M059J (cell line): ENCODE data around the gene ATP1B1. TPM values are rescaled to one million over a fixed set of nuclear protein-coding genes. Genes with fewer than 3 reads are reported as not detected.
"Not testable (repeated sequence)": the region's sequence is repeated elsewhere in the genome, so short reads cannot be mapped to it uniquely, and the experiment has no call there.

Experiments used
- DNase-seq: peaks from one replicate; pipeline ENCODE4 v3.0.0-alpha.2; 2012; ENCODE audit warnings: low read depth
- total RNA-seq: library from RNA; depleted of rRNA; stranded (reverse); fragments of >200 nt; shearing (Covaris generic); gene quantifications from 2 replicates; pipeline ENCODE4 v1.2.3, GENCODE V29; 2014

Gene ATP1B1
- total RNA-seq, 1 experiment from 2014 or later, result 71.0 TPM

DNA sequence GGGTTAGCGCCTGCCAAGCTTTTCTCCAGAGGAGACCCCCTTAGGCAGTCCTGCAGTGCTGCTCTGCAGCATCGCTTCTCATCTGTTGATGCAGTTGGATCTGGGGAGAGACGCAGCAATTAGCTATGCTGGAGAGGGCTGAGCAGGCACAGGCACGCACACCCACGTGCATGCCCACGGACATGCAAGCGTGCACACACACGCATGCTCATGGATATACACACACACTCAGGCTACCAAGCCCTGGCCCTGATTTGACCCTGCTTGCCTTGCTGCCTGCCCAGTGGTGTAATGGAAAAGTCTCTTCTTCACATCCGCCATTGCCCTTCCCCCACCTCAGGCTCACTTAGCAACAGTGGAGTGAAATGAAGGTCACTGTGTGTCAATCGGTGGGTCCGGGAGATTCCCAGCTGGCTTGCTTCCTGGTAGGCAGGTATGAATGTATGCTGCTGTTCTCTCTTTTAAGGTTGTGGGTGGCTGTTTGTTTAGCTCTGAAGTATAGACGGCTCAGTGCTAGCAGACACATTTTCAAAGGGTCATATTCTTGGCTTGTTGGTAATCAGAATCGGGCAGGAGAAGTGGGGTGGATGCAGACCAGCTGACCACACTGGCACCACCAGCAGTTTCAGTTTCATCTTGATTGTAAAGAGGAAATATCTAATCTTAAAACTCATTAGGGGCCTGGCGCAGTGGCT is 9.5 kb downstream of the ATP1B1 start:
- DNase-seq, result peak; percentile 52

- DNase-seq, result no peak
These were observed 10.5 kb downstream of the ATP1B1 start for GRCh38 chr1:169117014-169117413.

GRCh38 chr1:169117599-169117998 is 11.1 kb downstream of the ATP1B1 start:
- peak; percentile 27 for DNase-seq

GRCh38 chr1:169118227-169118626 is 11.7 kb downstream of the ATP1B1 start:
- DNase-seq, result peak; percentile 54

DNA sequence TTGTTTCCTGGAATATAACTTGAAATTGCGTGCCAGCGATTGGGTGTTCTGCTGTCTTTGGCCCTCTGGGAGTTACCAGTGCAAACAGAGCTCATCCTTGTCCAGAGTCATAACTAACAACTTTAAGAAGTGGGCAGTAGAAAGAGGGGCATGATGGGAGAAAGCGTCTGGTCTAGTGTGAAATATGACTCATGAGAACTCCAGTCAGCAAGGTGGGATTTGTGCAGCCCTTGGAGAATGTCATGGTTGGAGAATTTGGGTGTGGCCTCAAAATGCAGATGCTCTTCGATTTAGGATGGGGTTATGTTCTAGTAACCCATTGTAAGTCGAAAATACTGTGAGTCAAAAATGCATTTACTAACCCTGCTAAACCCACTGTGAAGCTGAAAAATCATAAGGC is 12.9 kb downstream of the ATP1B1 start:
- DNase-seq, result peak; percentile 72

- no peak for DNase-seq
These were observed 13.6 kb downstream of the ATP1B1 start for GRCh38 chr1:169120066-169120465.

- DNase-seq, result peak; percentile 61
These were observed 14.8 kb downstream of the ATP1B1 start for GRCh38 chr1:169121146-169121923.

- DNase-seq, result no peak
These were observed 16.5 kb downstream of the ATP1B1 start for GRCh38 chr1:169122976-169123375.

GRCh38 chr1:169124459-169124858 is 18.0 kb downstream of the ATP1B1 start:
- DNase-seq, result no peak

DNA sequence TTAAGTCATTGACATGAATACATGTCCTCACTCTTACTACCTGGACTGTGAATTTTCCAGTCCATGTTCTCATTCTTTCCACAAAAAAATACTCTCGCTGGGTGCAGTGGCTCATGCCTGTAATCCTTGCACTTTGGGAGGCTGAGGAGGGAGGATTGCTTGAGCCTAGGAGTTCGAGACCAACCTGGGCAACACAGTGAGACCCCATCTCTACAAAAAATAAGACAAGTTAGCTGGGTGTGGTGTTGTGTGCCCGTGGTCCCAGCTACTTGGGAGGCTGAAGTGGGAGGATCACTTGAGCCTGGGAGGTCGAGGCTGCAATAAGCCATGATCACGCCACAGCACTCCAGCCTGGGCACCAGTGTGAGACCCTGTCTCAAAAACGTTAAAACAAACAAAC is 19.1 kb downstream of the ATP1B1 start:
- DNase-seq, result not testable (repeated sequence)

GRCh38 chr1:169126335-169126734 is 19.8 kb downstream of the ATP1B1 start:
- DNase-seq, result no peak

GRCh38 chr1:169127305-169127704 is 20.8 kb downstream of the ATP1B1 start:
- no peak for DNase-seq

GRCh38 chr1:169128562-169128961 is 22.1 kb downstream of the ATP1B1 start:
- peak; percentile 22 for DNase-seq

DNA sequence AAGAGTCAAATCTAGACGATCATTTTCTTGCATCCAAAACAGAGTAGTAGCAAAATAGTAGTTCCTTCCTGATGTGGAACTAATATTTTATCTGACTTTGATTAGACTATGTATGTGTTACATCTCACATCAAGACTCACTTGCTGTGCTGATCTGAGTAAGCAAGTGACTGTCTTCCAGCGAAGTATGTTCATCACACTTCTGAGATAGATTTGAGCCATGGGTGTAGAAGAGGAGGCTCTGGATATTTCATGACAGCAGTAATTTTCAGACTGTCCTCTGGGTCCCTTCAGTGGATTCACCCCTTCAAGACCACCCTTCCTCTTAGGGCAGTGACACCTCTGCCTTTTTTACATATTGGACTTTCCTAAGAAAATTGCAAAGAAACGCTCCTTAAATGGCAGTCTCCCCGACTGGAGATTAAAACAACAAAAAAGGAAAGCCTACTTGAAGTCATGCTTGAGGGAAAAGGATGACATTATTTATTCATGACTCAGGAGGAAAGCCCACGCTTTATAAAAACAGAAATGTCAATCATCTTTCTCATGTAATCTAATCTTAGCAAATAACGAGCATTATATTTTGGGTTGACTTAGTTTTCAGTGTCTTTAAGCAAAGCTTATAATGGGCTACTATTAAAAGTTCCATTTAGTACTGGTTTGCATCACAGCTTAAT is 22.8 kb downstream of the ATP1B1 start:
- DNase-seq, result peak; percentile 22

- DNase-seq, result no peak
These were observed 24.2 kb downstream of the ATP1B1 start for GRCh38 chr1:169130683-169131082.

GRCh38 chr1:169132512-169133227 is 26.2 kb downstream of the ATP1B1 start:
- peak; percentile 54 for DNase-seq

DNA sequence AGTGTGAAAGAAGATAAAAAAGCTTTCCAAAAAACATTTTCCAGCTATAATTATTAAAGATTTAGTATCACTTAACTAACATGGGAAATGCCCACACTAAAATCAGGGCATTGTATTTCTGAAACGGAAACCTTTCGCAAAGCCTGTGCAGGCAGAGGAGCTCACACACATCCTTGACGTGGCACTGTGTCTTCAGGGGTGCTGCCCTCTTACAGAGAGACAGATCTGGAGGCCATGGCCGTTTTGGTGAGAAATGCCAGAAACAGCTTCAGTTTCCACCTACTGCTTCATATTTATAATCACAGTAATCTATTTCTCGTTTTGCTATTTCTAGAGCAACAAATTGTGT is 26.7 kb downstream of the ATP1B1 start:
- no peak for DNase-seq

DNA sequence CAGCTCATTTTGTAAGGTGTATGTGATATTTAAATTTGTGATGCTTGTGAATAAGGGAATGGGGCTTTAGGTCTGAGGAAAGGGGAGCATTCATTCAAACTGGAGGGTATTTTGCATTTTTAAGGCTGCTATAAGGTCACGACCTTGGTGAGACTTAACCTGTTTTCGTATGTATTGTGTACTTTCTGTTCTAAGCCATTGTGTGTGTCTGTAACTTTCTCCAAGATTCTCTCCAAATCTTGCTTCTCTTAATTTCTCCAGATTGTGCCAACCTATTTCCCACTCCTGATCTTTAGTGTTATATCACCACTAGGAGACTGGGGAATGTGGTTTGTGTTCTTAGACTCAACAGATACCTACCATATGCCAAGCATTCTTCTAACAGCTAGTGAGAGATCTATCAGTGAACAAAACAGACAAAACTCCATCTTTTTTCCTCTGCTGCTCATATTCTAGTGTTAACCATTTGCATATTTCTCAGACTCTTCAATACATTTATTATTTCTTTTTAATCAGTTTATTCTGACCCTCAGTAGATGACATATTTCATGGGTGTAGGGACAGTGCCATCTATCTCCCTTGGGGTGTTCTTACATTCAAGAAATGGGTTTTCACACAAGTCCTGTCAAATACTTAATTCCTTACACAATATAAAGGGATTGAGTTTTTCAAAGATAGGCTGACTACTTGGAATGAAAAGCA is 27.5 kb downstream of the ATP1B1 start:
- DNase-seq, result no peak

DNA sequence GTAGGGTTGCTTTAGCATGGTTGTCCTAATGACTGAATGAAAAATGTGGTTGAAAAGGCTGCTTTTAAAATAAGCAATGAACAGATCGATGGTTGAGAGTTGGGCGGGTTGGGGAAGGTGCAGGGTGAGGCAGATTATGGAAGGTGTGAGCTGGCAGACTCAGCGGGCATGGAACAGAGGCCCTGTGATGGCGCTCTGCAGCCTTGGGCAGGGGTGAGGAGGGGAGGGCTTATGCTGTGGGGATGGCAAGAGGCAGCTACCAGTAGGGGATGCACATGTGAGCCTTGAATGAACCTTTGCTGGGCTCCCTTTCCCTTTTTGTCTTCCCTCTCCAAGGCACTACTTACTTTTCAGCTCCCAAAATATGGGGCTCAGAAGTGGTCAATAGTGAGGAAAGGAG is 30.9 kb downstream of the ATP1B1 start:
- no peak for DNase-seq

DNA sequence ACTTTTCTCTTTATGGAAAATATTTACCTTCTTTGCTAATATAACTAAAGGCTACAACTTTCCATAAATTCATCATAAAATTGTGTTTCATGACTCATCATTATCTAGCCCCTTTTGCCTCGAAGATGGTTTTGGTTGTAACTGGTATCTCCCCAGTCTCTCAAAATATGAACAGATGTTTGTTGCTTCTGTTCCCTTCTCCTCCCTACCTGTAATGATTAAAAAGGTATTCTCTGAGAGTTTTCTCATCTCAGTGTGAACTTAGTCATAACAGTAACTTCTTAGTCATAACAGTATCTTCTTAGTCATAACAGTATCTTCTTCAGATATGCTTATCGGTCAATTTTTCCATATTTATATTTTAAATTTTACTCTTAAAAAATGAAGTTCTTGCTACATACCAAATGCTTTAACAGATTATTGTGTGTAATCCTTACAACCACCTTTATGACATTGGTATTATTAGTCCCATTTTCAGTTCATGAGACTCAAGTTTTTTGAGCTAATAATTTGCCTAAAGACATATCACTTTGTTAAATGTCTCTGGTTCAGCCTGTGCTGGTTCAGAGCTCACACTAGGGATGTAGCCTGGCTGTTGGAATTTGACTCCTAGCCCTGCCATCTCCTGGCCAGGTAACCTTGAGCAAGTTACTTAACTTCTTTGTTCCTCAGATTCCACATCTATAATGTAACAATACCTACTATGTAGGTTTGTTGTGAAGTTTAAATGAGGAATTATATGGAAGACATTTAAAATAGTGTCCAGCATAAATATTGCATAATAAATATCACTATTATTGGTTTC is 32.6 kb downstream of the ATP1B1 start:
- DNase-seq, result no peak

DNA sequence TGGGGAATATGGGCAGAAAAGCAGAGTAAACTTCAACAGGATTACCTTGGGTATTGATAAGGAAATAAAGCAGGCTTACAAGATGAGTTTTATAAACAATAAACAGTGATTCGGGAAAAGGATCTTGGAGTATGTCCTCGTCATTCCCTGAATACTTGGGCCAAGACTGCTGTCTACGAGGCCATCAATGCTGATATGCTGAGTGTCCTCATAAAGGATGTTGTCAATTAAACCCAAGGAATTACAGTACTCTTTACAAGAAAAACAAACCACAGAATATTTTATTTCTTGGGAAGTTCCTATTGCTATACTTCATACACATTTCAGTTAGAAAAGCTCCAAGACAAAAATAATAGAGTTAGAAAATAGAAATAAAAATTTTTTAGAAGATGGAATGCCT is 34.9 kb downstream of the ATP1B1 start:
- DNase-seq, result no peak
